Heart right ventricle (tissue), 16 donors: ENCODE results near the gene SHANK1. TPM values are rescaled to one million over a fixed set of nuclear protein-coding genes. Genes with fewer than 3 reads are reported as not detected.
"Not testable (repeated sequence)": the region's sequence is repeated elsewhere in the genome, so short reads cannot be mapped to it uniquely, and the experiment has no call there.

Experiments
- ATAC-seq, 8 donors: fragments of 200-7000 bp; cut with Tn5 transposase; one replicate each; pipeline ENCODE4 v1.9.1; 2020; ENCODE audit warnings: mild to moderate bottlenecking in 8 of 8, moderate library complexity in 8 of 8, moderate number of reproducible peaks in 1 of 8
- DNase-seq, 2 donors: peaks; one replicate each; pipeline ENCODE4 v3.0.0-alpha.2; 2020
- H3K27ac ChIP-seq, 10 donors: fragments of 200-600 bp; sonication (generic) in 2 of 10; one replicate each; pipeline versions ENCODE4 v1.5.0 to v1.8.0; 2020 to 2022; ENCODE audit warnings: mild to moderate bottlenecking in 3 of 10
- H3K27me3 ChIP-seq, 7 donors: fragments of 200-600 bp; one replicate each; pipeline ENCODE4 v1.8.0; 2021 to 2022; ENCODE audit warnings: mild to moderate bottlenecking in 2 of 7
- H3K36me3 ChIP-seq, 9 donors: fragments of 200-600 bp; sonication (generic) in 1 of 9; one replicate each; pipeline versions ENCODE4 v1.5.0 to v1.8.0; 2020 to 2022; ENCODE audit warnings: mild to moderate bottlenecking in 2 of 9
- H3K4me1 ChIP-seq, 9 donors: fragments of 200-600 bp; sonication (generic) in 1 of 9; one replicate each; pipeline versions ENCODE4 v1.5.0 to v1.8.0; 2020 to 2022; ENCODE audit warnings: mild to moderate bottlenecking in 4 of 9
- H3K4me3 ChIP-seq, 10 donors: fragments of 200-600 bp; sonication (generic) in 2 of 10; one replicate each; pipeline versions ENCODE4 v1.5.0 to v1.8.0; 2020 to 2022; ENCODE audit warnings: mild to moderate bottlenecking in 7 of 10, moderate library complexity in 2 of 10
- H3K9me3 ChIP-seq, 11 donors: fragments of 200-600 bp in 10 of 11; sonication (generic) in 2 of 11; one replicate each; pipeline versions ENCODE4 v1.5.0 to v1.8.0; 2013 to 2022; ENCODE audit warnings: mild to moderate bottlenecking in 2 of 11, control low read depth in 1 of 11, moderate library complexity in 1 of 11
- WGBS, 2 donors: extraction: QIAGEN DNeasy Blood & Tissue Kit; methylation state at CpG; one replicate each; pipeline ENCODE4 v1.1.7; 2013; ENCODE audit warnings: inconsistent platforms in 1 of 2; 5-methylcytosine and 5-hydroxymethylcytosine counted together
- intact Hi-C, 10 donors: fragments of 100-400 bp; cut with DNase I; formaldehyde crosslinking; loops; one replicate each; pipeline versions ENCODE4 v1.11.1 to v1.14.2; 2022
- polyA plus RNA-seq, 2 donors: library from polyadenylated mRNA; stranded (reverse); fragments of 200-250 nt; gene quantifications; one replicate each; pipeline ENCODE4 v1.2.3, GENCODE V29; 2013
- total RNA-seq, 10 donors: library from RNA; stranded (reverse); fragmentation: NEBNext Ultra II Directional in 3 of 10; extraction: Animal tissue kit (Norgen Biotek cat#: 25700) in 3 of 10; gene quantifications; one replicate each; pipeline versions ENCODE4 v1.2.1 to v1.2.4, GENCODE V29; 2021 to 2023
- TF ChIP-seq, protein P1 (sequence below), 9 donors: fragments of 200-600 bp; sonication (generic) in 2 of 9; IDR thresholded peaks; one replicate each; pipeline versions ENCODE4 v1.5.0 to v1.8.0; 2021 to 2022; ENCODE audit warnings: antibody characterized with exemption in 9 of 9, mild to moderate bottlenecking in 5 of 9, moderate library complexity in 1 of 9
- donor health status: Arrhythmogenic right ventricular cardiomyopathy.
- donor health status: ischemic (EF 13 %, LVEDD 7.1; RV severe dilation, severe dysfunction).
- donor health status: healthy with polysubstance abuse.
- donor health status: DM: no; HTN: yes; CAD: no.
- donor health status: DM: no; HTN: no; CAD: no.
- donor health status: ischemic (EF 25% LVEDD 6.9; RV normal size, moderate dysfunction).
- donor health status: ischemic (EF 25% LVEDD 5.7; RV mildly dilated, moderate dysfunction).
- donor health status: healthy.
- donor health status: DM: yes; HTN: yes; CAD: no.
- donor health status: Ischemic cardiomyopathy.
- donor health status: ischemic (EF 35%, LVEDD 5.7; RV mildly dilated, moderate dysfunction).
- donor health status: nonischemic (EF 11% LVEDD 7.7; RV severe dilation, severe dysfunction).
- donor health status: DM: yes; HTN: yes; CAD: no.
- donor health status: PGD.
- donor health status: ischemic (EF 29% LVEDD 5.4; RV normal size, mild dysfunction).
- donor health status: nonischemic (EF 23%, LVEDD 6.1; RV moderate dilation, normal function).

Gene SHANK1
- total and polyA plus RNA-seq, 12 donors, result 0.07 to 1.5 (median 0.37) TPM; not detected in 1

DNA sequence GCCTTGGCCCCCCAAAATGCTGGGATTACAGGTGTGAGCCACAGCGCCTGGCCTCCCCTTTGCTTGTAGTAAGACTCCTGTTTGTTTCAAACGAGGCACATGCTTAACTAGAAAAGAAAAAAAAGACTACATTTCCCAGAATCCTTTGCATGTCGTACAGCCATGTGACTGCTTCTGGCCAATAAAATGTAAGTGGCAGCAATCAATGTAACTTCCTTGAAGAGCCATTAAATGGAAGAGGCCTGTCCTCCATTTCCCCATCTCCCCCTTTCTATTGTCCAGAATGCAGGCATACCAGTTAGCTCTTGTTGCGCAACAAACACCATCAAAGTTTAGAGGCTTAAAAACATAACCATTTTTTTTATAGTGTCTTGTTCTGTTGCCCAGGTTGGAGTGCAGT, 40.3 kb upstream of the SHANK1 start:
- no peaks in the 10 kb centered on the region for H3K9me3 ChIP-seq
- no peak for DNase-seq
- TF ChIP-seq, protein P1, sequence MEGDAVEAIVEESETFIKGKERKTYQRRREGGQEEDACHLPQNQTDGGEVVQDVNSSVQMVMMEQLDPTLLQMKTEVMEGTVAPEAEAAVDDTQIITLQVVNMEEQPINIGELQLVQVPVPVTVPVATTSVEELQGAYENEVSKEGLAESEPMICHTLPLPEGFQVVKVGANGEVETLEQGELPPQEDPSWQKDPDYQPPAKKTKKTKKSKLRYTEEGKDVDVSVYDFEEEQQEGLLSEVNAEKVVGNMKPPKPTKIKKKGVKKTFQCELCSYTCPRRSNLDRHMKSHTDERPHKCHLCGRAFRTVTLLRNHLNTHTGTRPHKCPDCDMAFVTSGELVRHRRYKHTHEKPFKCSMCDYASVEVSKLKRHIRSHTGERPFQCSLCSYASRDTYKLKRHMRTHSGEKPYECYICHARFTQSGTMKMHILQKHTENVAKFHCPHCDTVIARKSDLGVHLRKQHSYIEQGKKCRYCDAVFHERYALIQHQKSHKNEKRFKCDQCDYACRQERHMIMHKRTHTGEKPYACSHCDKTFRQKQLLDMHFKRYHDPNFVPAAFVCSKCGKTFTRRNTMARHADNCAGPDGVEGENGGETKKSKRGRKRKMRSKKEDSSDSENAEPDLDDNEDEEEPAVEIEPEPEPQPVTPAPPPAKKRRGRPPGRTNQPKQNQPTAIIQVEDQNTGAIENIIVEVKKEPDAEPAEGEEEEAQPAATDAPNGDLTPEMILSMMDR (IDR thresholded peaks at IDR 0.05), result no peak
- 71 to 83% methylated on average over 4 of the region's 4 CpGs for WGBS, 2 donors
- intact Hi-C loops, result no loop called here
- peaks cover 0 to 29% (median 7%) of the 10 kb centered on the region in 7 donors for H3K27me3 ChIP-seq
- H3K27ac ChIP-seq, result no peak overlapping the region
- ATAC-seq, result no peak
- no peak overlapping the region for H3K4me3 ChIP-seq
- no peaks in the 10 kb centered on the region for H3K36me3 ChIP-seq
- H3K4me1 ChIP-seq, result no peaks in the 10 kb centered on the region

GRCh38 chr19:50759076-50759475, 39.5 kb upstream of the SHANK1 start:
- intact Hi-C loops, DNase-seq, H3K4me1 ChIP-seq, H3K9me3 ChIP-seq, H3K36me3 ChIP-seq, H3K27ac ChIP-seq, ATAC-seq, H3K4me3 ChIP-seq: not testable (repeated sequence)
- H3K27me3 ChIP-seq, result peaks cover 0 to 29% (median 9%) of the 10 kb centered on the region in 7 donors
- 73 to 74% methylated on average over 17 to 18 of the region's 18 CpGs for WGBS, 2 donors

DNA sequence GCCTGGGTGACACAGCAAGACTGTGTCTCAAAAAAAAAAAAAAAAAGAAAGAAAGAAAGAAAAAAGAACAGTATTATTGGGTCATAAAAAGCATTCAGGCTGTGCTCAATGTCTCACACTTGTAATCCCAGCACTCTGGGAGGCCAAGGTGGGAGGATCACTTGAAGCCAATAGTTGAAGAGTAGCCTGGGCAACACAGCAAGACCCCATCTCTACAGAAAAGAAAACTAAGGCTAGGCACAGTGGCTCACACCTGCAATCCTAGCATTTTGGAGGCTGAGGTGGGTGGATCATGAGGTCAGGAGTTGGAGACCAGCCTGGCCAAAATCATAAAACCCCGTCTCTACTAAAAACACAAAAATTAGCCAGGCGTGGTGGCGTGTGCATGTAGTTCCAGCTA, 38.0 kb upstream of the SHANK1 start:
- H3K27me3 ChIP-seq, result peaks cover 0 to 28% (median 8%) of the 10 kb centered on the region in 7 donors
- H3K27ac ChIP-seq, ATAC-seq, intact Hi-C loops, H3K9me3 ChIP-seq, H3K4me1 ChIP-seq, DNase-seq, H3K4me3 ChIP-seq, H3K36me3 ChIP-seq: not testable (repeated sequence)
- 94 to 96% methylated on average over 3 of the region's 3 CpGs for WGBS, 2 donors

DNA sequence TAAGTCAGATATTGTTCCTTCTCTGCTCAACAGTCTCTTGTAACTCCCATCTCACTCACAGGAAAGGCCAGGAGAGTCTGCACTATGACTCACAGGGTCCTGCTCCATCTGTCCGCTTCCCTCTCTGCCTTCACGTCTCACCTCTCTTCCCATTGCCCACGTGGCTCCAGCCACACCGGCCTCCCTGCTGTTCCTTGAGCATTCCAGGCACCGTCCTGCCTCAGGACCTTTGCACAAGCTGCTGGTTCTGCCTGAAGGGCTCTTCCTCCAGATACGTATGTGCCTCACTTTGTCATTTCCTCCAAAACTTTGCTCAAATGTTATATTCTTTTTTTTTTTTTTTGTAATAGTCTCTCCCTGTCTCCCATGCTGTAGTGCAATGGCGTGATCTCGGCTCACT, 36.6 kb upstream of the SHANK1 start:
- H3K36me3 ChIP-seq, H3K4me3 ChIP-seq, ATAC-seq, H3K4me1 ChIP-seq, intact Hi-C loops, H3K9me3 ChIP-seq, H3K27ac ChIP-seq, DNase-seq: not testable (repeated sequence)
- WGBS, 2 donors, result 63 to 66% methylated on average over 8 of the region's 8 CpGs
- H3K27me3 ChIP-seq, result peaks cover 0 to 31% (median 12%) of the 10 kb centered on the region in 7 donors

DNA sequence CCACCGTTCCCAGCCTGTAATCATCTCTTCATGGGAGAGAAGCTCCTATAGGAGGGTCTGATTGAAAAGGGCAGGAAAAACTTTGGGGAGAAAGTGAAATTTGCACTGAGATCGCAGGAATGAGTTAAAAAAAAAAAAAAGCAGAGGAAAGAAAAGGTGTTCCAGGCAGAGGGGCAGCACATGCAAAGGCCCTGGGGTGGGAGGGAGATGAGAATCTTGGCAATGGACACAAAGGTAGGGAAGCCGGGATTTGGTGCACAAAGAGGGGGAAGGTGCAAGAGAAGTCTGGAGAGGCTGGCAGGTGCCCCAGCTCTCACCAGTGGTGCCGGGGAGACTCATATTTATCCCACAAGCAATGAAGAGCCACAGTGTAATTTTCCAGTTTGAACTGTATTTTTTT, 34.3 kb upstream of the SHANK1 start:
- Histone ChIP-seq H3K36me3 (no peaks in the 10 kb centered on the region), H3K4me1 (no peaks in the 10 kb centered on the region), H3K27ac (no peak overlapping the region), H3K9me3 (no peaks in the 10 kb centered on the region), H3K27me3 (peaks cover 0 to 45% (median 17%) of the 10 kb centered on the region in 7 donors), H3K4me3 (no peak overlapping the region)
- intact Hi-C loops, result no loop called here
- TF ChIP-seq, protein P1 (IDR thresholded peaks at IDR 0.05), result no peak
- DNase-seq (no peak), ATAC-seq (no peak)
- 74 to 81% methylated on average over 4 of the region's 4 CpGs for WGBS, 2 donors

- Histone ChIP-seq H3K27ac (no peak overlapping the region), H3K27me3 (peaks cover 0 to 51% (median 15%) of the 10 kb centered on the region in 7 donors), H3K9me3 (no peaks in the 10 kb centered on the region), H3K36me3 (no peaks in the 10 kb centered on the region), H3K4me3 (no peak overlapping the region), H3K4me1 (no peaks in the 10 kb centered on the region)
- DNase-seq, result no peak
- 43 to 49% methylated on average over 15 of the region's 15 CpGs for WGBS, 2 donors
- TF ChIP-seq, protein P1 (IDR thresholded peaks at IDR 0.05), result no peak
- intact Hi-C loops, result no loop called here
- ATAC-seq, result no peak
Measured at GRCh38 chr19:50750010-50750409, 30.4 kb upstream of the SHANK1 start.
